GM21737 (cell line): ENCODE results near the gene CIAO2B.

Experiments used
- ATAC-seq: cut with Tn5 transposase; IDR thresholded peaks from one replicate; pipeline ENCODE4 v1.9.1; 2021; ENCODE audit warnings: mild to moderate bottlenecking, moderate library complexity; ENCODE audit not compliant: unreplicated experiment

The CIAO2B gene

GRCh38 chr16:66921729-66922450 is 12.3 kb downstream of the CIAO2B start:
- ATAC-seq: no peak

DNA sequence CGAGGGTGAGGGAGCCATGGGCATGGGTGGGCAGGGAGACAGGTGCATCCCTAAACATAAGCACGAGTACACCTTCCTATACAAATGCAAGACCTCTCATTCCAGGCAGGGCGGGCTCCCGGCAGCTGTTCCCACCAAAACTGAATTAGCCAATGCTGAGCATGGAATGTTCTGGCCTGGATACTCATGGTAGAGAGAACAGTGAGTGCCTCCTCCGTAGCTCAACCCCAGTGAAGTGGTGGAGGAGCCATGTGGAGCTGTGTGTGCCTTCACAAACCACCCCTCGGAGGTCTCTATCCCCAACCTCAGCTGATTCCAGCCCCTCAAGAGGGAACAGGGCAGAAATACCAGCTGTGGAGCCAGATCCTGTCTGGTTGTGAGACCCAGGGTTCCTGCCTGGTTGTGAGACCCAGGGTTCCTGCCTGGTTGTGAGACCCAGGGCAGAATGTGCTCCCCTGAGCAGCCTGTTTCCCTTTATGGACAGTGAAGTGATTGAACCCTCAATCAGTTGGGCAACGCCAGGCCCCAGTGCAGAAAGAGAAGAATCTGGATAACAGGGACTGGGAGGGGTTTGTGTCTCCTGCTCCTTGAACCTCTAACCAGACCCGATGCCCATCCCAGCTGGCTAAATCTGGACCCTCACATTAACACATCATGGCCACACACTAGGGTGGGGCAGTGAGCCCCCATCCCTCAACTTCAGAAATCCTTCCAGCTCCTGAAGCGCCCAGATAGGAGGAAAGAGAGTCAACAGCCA is 13.1 kb downstream of the CIAO2B start:
- no peak for ATAC-seq

DNA sequence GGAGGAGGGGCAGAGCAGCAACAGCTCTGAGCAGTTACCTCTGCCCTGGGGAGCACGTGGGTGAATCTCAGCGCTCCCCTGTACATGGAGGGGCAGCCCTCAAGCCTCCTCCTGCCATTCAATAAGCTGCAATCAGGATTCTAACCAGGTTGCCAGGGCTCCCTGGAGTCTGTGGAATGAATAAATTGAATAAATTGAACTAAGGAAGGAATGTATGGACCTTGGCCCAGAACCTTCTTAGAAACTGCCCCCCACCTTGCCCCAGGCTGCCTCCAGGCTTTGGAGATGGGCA is 14.0 kb downstream of the CIAO2B start:
- no peak for ATAC-seq

- ATAC-seq: no peak
Observed at GRCh38 chr16:66919569-66920298, 14.5 kb downstream of the CIAO2B start.

GRCh38 chr16:66918803-66919568 is 15.2 kb downstream of the CIAO2B start, which contains the start of gene CDH16:
TSS of gene CDH16 (minus strand) at chr16:66918885. CDS start at chr16:66918065, 820 bp downstream.
- no peak for ATAC-seq

DNA sequence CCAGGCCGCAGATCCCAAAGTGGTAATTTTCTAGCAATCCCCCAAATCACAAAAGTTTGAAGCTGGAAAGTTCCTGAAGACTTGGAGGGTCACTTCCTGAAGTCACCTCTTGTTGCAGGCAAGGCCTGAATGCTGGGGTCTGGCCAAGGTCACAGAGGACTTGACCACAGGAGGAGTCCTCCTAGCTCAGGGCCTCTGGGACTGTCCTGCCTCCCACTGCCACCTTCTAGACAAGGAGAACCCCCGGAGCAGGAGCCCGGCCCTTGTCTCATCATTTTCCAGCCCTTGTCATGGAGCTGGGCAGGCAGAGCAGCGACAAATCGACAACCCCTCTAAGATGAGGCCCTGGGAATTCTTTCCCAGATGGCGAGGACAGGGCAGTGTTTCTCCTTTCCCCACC is 15.8 kb downstream of the CIAO2B start:
- ATAC-seq: no peak

- no peak for ATAC-seq
Observed at GRCh38 chr16:66917741-66918140, 16.5 kb downstream of the CIAO2B start.

DNA sequence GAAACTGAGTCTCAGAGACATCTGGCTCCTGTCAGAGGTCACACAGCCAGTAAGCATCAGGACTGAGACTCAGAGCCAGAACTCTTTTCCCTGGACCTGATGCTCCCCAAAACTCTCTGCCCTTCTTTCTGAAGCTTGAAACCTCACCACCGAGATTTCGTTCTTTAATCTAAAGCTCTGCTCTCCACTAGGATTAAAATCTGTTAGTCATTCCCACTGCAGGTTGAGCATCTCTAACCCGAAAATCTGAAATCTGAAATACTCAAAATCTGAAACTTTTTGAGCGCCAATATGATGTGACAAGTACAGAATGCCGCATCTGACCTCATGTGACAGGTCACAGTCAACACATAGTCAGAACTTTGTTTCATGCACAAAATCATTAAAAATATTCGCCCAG is 17.7 kb downstream of the CIAO2B start:
- no peak for ATAC-seq

DNA sequence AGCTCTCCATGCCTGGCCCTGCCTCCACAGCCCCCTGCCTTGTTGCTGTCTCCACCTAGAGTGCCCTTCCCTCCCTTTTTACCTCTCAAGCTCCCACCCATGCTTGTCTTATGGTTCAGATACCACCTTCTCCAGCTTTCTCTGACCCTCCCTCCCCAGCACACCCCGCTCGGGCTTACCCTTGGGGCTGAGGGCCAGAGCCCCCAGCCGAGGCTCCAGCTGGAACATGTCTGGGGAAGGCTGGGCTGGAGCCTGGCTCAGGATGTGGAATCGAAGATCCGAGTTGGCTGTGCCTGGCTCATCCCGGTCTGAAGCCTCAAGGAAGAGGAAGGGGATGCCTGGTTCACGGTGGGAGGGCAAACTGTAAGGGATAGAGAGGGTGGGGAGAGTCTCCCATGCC is 19.2 kb downstream of the CIAO2B start:
- ATAC-seq: no peak

GRCh38 chr16:66914541-66914940 is 19.7 kb downstream of the CIAO2B start:
- no peak for ATAC-seq

DNA sequence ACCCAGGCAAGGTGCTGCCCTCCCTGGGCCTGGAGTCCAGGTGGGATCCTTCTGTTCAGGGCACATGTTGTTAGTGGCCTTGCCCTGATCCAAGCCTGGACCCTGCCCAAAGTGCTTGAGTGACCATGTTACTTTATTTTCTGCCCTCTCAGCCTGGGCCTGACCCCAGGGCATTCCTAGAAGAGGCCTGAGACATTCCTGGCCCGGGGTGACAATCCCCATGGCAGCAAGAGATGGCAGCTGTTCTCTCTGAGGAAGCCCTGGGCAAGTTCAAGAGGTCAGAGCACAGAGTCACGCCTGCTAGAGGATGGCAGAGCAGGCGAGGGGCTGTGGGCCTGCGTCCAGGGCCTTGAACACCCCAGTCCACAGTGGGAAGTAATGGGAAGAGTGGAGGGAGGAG is 20.5 kb downstream of the CIAO2B start:
- ATAC-seq: no peak

DNA sequence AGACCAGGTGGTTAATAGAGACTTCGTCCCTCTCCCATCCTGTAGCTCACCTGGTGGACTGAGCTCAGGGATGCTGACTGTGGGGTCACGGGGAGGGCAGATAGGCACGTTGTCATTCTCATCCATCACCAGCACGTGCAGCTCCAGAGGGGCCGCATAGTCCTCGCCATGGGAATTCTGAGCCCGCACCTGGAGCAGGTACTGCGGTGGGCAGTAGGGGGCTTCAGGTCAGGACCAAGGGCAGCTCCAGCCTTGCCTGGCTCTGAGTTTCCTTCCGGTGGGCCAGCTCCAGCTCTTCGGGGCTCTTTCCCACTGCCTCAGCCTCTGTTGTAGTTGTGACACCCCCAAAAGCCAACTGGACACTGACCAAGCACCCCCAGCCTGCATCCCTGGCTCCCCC is 21.1 kb downstream of the CIAO2B start:
- ATAC-seq: no peak

DNA sequence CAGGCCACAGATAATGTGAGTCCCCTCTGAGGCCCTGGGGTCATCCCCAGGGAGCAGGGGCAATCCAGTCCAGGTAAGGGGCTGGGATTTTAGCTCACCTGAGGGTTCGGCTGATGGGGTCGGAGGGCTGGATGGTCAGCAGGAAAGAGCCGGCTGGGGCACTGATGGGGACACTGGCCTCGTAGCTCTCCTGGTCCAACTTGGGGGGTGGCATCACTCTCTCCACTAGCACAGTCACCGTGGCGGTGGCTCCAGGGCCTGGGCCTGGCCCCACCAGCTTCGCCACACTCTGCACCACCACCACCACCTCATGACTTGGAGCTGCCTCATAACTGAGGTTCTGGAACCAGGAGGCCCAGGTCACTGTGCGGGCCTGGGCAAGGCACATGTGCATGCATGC is 22.4 kb downstream of the CIAO2B start:
- no peak for ATAC-seq

- no peak for ATAC-seq
Observed at GRCh38 chr16:66911112-66911511, 23.1 kb downstream of the CIAO2B start.

DNA sequence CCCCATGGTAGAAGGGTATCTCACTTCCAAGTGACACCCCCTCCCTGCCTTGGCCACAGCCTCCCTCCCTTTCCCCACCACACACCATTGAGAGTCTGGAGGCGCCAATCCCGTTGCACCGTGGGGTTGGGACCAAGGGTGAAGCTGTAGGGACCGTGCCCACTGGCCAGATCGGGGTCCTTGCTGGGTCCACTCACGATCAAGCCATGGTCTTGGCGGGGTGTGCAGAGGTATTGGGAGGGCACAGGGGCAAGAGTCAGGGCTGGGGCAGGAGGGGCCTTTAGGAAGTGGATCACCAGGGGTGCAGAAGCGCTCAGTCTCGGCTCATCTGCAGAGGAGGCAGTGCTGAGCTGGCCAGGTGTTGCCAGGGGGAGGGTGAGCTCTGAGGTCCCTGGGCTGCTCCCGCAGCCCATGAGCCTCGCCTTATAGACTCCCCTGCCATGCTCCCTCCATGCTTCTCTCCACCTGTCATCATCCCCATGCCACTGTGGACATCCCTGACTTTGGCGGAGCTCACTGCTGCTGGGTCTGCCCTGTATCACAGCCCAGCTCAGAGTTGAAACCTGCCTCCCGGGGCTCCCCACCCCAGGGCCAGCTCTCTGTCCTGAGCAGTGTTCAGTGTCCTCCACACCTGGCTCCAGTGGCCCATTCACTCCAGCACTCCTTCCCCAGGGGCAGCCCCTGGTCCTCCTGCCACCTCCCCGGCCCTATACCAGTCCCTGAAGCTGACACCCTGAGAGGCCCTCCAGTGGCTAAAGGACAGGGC is 23.8 kb downstream of the CIAO2B start:
- no peak for ATAC-seq

- no peak for ATAC-seq
Observed at GRCh38 chr16:66908762-66909559, 25.2 kb downstream of the CIAO2B start.

DNA sequence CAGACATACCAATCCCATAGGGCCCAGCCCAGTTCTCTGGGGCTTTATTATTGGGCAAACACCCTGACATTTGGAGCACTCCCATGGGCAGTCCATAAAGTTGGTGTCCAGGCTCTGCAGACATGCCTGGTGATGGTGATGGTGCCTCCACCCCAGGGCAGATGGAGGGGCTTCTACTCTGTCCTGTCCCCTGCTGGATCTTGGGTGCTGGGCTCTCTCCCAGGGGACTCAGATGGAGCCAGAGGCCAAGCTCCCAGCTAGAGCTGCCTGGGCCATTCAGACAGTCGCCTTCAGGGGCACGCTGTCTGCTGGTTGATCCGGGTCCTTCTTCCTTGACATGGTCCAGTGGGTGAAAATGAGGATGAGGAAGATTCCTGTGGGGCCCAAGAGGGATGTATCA is 26.1 kb downstream of the CIAO2B start:
- no peak for ATAC-seq

DNA sequence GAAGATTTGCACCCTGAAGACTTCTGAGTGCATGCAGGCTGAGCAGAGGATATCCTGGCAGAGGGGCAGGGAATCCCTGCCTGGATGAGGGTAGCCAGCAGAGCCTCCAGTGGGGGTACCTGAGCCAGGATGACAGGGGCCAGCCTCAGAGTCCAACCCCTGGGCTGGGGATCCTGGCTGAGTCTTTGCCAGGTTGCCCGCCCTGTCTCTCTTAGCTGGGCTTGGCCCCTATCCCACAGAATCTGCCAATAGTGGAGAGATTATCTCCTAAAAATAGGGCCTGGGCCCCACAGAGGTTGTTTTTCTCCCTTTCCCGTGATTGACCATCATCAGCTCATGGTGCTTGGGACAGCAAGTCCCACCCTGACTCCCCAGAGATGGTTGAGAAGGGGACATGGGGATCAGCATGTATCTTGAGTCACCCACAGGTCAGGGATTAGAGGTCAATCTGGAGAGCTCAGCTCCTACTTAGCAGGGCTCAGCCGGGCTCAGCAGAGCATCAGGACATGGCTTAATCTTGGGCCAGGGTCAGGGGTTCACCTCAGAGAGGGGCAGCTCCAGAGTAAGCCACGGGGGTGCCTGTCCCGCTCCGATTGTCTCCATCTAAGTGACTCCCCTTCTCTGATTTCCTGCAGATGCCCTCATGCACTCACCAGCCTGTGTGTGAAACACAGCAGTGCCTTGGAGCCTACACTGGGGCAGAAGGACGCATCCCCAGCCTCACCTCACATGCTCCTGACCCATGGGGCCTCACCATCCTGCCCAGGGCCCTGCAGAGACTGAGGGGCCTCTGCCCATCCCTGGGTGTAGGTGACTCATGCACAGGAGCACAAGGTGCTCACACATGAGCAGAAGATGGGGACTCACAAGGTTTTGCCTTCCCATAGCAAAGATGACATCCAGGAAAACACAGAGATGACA is 27.0 kb downstream of the CIAO2B start:
- ATAC-seq: no peak
